Gastrocnemius medialis (tissue), 4 donors: ENCODE data around the gene PRM2. TPM values are rescaled to one million over a fixed set of nuclear protein-coding genes. Genes with fewer than 3 reads are reported as not detected.

ENCODE experiments used
- ATAC-seq, 2 donors: fragments of 150-250 bp; one replicate each; pipeline ENCODE4 v1.9.1; 2016
- DNase-seq, 2 donors: peaks; one replicate each; pipeline ENCODE4 v3.0.0-alpha.2; 2019
- H3K27ac ChIP-seq, 4 donors: fragments of 200-600 bp; sonication (generic); 1 replicate in 1 of 4; 2 replicates in 3 of 4; pipeline ENCODE4 v1.5.1; 2016 to 2018; ENCODE audit warnings: mild to moderate bottlenecking in 2 of 4, moderate library complexity in 1 of 4
- H3K27me3 ChIP-seq, 3 donors: fragments of 200-600 bp; sonication (generic) in 2 of 3; 1 replicate in 1 of 3; 2 replicates in 2 of 3; pipeline versions ENCODE4 v1.5.1 to v1.6.0; 2016 to 2019; ENCODE audit warnings: mild to moderate bottlenecking in 1 of 3, moderate library complexity in 1 of 3
- H3K36me3 ChIP-seq, 2 donors: fragments of 200-600 bp; sonication (generic) in 1 of 2; one replicate each; pipeline ENCODE4 v1.5.1; 2017 to 2018
- H3K4me1 ChIP-seq, 2 donors: fragments of 200-600 bp; sonication (generic) in 1 of 2; one replicate each; pipeline ENCODE4 v1.5.1; 2016 to 2017; ENCODE audit warnings: mild to moderate bottlenecking in 2 of 2
- H3K4me3 ChIP-seq, 4 donors: fragments of 200-600 bp; sonication (generic) in 3 of 4; 1 replicate in 1 of 4; 2 replicates in 3 of 4; pipeline ENCODE4 v1.5.1; 2016 to 2019; ENCODE audit warnings: mild to moderate bottlenecking in 2 of 4
- H3K9me3 ChIP-seq, 3 donors: fragments of 200-600 bp; sonication (generic) in 2 of 3; 1 replicate in 1 of 3; 2 replicates in 2 of 3; pipeline ENCODE4 v1.5.1; 2016 to 2019
- CTCF ChIP-seq, 5 experiments: fragments of 450-650 bp in 3 of 5; fragments of 200-600 bp in 2 of 5; sonication (generic) in 2 of 5; IDR thresholded peaks in 4 of 5; conservative IDR thresholded peaks in 1 of 5; 1 replicate in 4 of 5; 2 replicates in 1 of 5; pipeline ENCODE4 v1.5.1; 2016 to 2019; ENCODE audit warnings: antibody characterized with exemption in 5 of 5, mild to moderate bottlenecking in 3 of 5, moderate library complexity in 3 of 5
- POLR2A ChIP-seq, 2 donors: fragments of 450-650 bp; IDR thresholded peaks; one replicate each; pipeline ENCODE4 v1.6.1; 2017; ENCODE audit warnings: antibody characterized with exemption in 2 of 2, mild to moderate bottlenecking in 2 of 2, moderate library complexity in 2 of 2
- in situ Hi-C, 4 donors: fragments of 200-750 bp; cut with MboI; loops; one replicate each; pipeline versions ENCODE4 v1.15.0 to v1.8.0; 2017; ENCODE audit warnings: low sequenced_read_pairs in 4 of 4
- intact Hi-C: fragments of 100-400 bp; cut with DNase I; formaldehyde crosslinking; loops from one replicate; pipeline ENCODE4 v1.15.1; 2023; ENCODE audit warnings: low total_unique reads
- total RNA-seq, 4 donors: library from RNA; depleted of rRNA; stranded (reverse); fragments of >200 nt; gene quantifications; one replicate each; pipeline versions ENCODE4 v1.1.0 to v1.2.3, GENCODE V29; 2016

The PRM2 gene
- total RNA-seq = not detected

DNA sequence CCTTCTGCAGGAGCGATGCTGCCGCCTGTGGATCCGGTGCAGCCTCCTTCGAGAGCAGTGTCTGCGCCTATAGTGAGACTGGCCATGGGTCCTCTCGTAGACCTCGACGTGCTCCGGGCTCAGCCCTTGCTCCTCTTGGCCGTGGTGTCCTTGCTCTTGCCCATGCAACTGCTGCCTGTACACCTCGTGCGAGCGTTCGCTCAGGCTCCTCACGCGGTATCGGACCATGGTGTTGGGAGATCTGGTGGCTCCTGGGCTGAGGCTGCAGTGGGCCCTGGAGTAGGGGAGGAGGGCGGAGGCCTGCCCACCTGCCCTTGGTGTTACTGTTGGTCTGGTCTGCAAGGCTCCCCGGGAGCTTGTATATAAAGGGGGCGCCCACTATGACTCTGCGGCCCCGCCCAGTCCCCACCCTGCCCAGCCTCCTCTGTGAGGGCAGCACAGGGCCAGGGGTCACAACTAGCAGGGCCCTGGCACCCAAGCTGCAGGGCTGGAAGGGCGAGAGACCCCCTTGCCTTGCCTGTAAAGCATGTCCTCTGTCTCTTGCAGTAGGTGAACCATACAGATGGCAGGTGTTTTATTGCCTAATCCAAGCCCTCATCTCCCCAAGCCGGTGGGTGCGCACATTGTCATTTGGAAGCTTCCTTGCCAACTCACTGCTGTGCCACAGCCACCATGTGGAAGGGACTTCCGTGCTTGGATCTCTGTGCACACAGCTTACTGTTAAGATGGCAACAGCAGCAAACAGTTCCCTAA, at the start of gene PRM2:
Gene PRM2 (minus strand): TSS at position 338 of the 753 bp plus-strand sequence. CDS start 110 bp downstream, at position 228.
- Histone ChIP-seq H3K27ac (no peak within 1 kb of the TSS), H3K9me3 (no peaks in the 10 kb centered on the region), H3K4me1 (no peaks in the 10 kb centered on the region), H3K4me3 (no peak within 1 kb of the TSS), H3K36me3 (no peaks in the 10 kb centered on the region), H3K27me3 (no peaks in the 10 kb centered on the region)
- no peak for TF ChIP-seq CTCF (IDR thresholded peaks at IDR 0.05 in 4 of 5, conservative IDR thresholded peaks at IDR 0.05 in 1 of 5)
- TF ChIP-seq POLR2A (IDR thresholded peaks at IDR 0.05) = no peak
- ATAC-seq (no peak), DNase-seq (no peak)
- in situ Hi-C loops (no loop called here), intact Hi-C loops (no loop called here)

DNA sequence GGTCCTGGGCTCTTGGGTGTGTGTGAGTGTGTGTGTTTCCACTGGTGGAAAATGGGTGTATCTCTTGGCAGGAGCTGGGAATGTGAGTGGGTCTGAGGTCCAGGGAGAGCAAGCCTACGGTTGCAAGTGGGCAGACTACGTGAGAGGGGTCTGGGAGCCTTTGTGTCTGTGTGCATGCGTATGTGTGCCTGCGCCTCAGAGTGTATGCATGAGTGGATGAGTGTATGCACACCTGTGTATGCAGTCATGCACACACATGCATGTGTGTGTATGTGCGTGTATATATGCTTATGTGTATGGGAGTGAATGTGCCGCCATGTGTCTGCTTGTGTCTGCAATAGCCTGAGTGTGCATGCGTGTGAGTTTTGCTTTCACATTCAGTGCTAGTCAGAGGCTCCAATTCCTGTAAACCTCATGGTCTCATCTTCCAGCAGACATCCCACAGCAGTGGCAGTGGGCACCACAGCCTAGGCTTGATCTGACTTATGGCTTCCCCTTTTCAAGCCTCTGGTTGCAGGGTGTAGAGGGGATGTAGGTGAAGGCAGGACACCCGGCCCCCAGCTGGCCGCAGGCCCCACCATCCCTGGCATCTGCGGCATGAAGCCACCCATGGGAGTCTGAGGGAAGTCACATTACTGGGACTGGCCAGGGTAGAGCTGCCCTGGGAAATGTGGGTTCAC, 49.3 kb upstream of the PRM2 start:
- DNase-seq (no peak), ATAC-seq (no peak)
- Histone ChIP-seq H3K27me3 (no peaks in the 10 kb centered on the region), H3K36me3 (no peaks in the 10 kb centered on the region), H3K9me3 (no peaks in the 10 kb centered on the region), H3K4me3 (no peak overlapping the region), H3K27ac (no peak overlapping the region), H3K4me1 (peaks cover 5 to 7% of the 10 kb centered on the region in 2 donors)
- intact Hi-C loops = no loop called here
- TF ChIP-seq POLR2A (IDR thresholded peaks at IDR 0.05) (no peak), CTCF (IDR thresholded peaks at IDR 0.05 in 4 of 5, conservative IDR thresholded peaks at IDR 0.05 in 1 of 5) (no peak)
- in situ Hi-C loops = no loop called here

GRCh38 chr16:11323551-11324336, 47.5 kb upstream of the PRM2 start:
- DNase-seq (no peak), ATAC-seq (no peak)
- no peak overlapping the region for H3K4me3 ChIP-seq
- no peak overlapping the region for H3K27ac ChIP-seq
- peaks cover 0 to 7% of the 10 kb centered on the region in 2 donors for H3K4me1 ChIP-seq
- no peaks in the 10 kb centered on the region for H3K9me3 ChIP-seq
- TF ChIP-seq CTCF (IDR thresholded peaks at IDR 0.05 in 4 of 5, conservative IDR thresholded peaks at IDR 0.05 in 1 of 5) (no peak), POLR2A (IDR thresholded peaks at IDR 0.05) (no peak)
- in situ Hi-C loops (no loop called here), intact Hi-C loops (no loop called here)
- no peaks in the 10 kb centered on the region for H3K36me3 ChIP-seq
- no peaks in the 10 kb centered on the region for H3K27me3 ChIP-seq

DNA sequence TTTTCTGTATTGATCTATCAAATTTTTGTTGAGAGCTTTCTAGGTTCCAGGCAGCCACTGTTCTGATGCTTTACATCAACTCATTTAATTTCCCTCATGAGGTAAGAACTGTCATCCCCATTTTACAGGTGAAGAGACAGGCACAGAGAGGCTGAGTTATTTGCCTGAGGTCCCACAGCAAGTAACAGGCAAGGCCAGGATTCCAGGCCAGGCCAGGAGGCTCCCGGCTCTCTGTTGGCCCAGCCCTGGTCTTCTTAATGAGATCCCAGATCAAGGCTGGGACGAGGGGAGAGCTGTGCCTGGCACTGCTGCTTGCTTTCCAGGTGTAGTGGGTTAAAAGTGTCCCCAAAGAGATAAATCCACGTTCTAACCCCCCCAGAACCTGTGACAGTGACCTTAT, 46.5 kb upstream of the PRM2 start:
- no peak for DNase-seq
- no peak overlapping the region for H3K27ac ChIP-seq
- TF ChIP-seq CTCF (IDR thresholded peaks at IDR 0.05 in 4 of 5, conservative IDR thresholded peaks at IDR 0.05 in 1 of 5) (no peak), POLR2A (IDR thresholded peaks at IDR 0.05) (no peak)
- H3K4me3 ChIP-seq = no peak overlapping the region
- H3K9me3 ChIP-seq = no peaks in the 10 kb centered on the region
- peaks cover 0 to 7% of the 10 kb centered on the region in 2 donors for H3K4me1 ChIP-seq
- in situ Hi-C loops = no loop called here
- no peak for ATAC-seq
- H3K36me3 ChIP-seq = no peaks in the 10 kb centered on the region
- H3K27me3 ChIP-seq = no peaks in the 10 kb centered on the region
- intact Hi-C loops = no loop called here
